ENCODE results near the gene MYO10.

DNA sequence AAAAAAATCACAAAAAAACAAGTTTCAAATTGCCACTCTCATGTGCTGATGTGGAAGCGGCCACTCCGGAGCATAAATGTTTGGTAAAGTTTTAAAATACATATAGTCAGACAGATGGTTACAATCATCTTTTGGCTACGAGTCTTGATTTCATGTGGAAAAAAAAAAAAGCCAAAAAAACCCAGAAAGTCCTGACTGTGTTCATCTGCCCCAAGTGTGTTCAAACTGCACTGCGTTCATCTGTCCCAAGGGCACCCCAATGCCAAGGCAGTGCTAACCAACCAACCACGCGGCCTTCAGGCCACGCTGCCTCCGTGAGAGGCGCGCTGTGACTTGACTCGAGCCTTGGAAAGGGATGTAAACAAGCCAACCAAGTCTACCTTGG, 127.1 kb downstream of the MYO10 start:
- TF ChIP-seq POLR2A (IDR thresholded peaks at IDR 0.05; ENCODE audit: control extremely low read depth in 1 of 2, low read depth in 2 of 2, low read length in 2 of 2) (no peak), HDAC2 (IDR thresholded peaks at IDR 0.05; ENCODE audit: borderline replicate concordance in 1 of 2, low read depth in 2 of 2, low read length in 2 of 2) (no peak), TAF1 (IDR thresholded peaks at IDR 0.05; ENCODE audit: low read depth, low read length) (no peak), RBBP5 (IDR thresholded peaks at IDR 0.05; ENCODE audit: borderline replicate concordance, low read depth, low read length) (no peak), FOSL1 (IDR thresholded peaks at IDR 0.05; ENCODE audit: insufficient read depth, low read depth, low read length) (no peak), ZNF274 (IDR thresholded peaks at IDR 0.05; ENCODE audit: borderline replicate concordance, extremely low read depth, low read length) (no peak)
- TF ChIP-seq, protein P1, sequence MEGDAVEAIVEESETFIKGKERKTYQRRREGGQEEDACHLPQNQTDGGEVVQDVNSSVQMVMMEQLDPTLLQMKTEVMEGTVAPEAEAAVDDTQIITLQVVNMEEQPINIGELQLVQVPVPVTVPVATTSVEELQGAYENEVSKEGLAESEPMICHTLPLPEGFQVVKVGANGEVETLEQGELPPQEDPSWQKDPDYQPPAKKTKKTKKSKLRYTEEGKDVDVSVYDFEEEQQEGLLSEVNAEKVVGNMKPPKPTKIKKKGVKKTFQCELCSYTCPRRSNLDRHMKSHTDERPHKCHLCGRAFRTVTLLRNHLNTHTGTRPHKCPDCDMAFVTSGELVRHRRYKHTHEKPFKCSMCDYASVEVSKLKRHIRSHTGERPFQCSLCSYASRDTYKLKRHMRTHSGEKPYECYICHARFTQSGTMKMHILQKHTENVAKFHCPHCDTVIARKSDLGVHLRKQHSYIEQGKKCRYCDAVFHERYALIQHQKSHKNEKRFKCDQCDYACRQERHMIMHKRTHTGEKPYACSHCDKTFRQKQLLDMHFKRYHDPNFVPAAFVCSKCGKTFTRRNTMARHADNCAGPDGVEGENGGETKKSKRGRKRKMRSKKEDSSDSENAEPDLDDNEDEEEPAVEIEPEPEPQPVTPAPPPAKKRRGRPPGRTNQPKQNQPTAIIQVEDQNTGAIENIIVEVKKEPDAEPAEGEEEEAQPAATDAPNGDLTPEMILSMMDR (IDR thresholded peaks at IDR 0.05; ENCODE audit: control extremely low read depth in 1 of 3, insufficient read depth in 1 of 3, low read depth in 1 of 3, low read length in 3 of 3) = no peak
